NCI-H2227 (cell line): Measurements from ENCODE around the gene PALLD.

Source experiments
- DNase-seq: peaks from one replicate; lab custom pipeline; 2025; ENCODE audit not compliant: unreplicated experiment; lab: John Stamatoyannopoulos, UW

PALLD gene

DNA sequence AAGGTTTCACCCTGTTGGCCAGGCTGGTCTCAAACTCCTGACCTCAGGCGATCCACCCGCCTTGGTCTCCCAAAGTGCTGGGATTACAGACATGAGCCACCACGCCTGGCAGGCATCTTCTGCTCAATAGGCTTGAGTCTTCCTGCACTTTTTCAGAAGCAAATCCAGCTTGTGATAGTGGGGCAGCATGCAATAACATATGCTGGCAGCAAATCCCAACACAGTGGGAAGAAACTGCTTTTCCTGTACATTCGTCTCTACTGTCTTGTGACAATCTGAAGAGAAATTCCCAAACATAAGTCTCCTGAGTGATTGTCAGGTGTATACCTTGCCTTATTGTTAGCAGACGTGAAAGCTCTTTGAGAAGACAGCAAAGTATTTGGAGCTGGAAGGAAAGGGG is 145.7 kb downstream of the PALLD start:
- DNase-seq: no peak

- no peak for DNase-seq
Measured at GRCh38 chr4:168643111-168643795, 146.4 kb downstream of the PALLD start.

DNA sequence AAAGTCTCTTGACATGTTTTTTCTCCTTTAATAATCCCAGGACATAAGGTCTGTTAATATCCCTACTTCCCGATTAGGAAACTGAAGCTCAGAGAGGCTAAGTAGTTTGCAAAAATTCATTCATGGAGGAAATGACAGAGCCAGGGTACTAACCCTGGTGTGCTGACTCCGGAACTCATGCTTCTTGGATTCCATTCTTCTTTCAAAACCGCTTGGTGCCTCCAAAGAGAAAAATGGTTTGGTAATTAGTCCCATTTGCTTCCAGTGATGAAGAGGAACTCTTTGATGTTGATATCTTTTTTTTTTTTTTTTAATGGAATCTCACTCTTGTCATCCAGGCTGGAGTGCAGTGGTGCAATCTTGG is 146.9 kb downstream of the PALLD start:
- no peak for DNase-seq

DNA sequence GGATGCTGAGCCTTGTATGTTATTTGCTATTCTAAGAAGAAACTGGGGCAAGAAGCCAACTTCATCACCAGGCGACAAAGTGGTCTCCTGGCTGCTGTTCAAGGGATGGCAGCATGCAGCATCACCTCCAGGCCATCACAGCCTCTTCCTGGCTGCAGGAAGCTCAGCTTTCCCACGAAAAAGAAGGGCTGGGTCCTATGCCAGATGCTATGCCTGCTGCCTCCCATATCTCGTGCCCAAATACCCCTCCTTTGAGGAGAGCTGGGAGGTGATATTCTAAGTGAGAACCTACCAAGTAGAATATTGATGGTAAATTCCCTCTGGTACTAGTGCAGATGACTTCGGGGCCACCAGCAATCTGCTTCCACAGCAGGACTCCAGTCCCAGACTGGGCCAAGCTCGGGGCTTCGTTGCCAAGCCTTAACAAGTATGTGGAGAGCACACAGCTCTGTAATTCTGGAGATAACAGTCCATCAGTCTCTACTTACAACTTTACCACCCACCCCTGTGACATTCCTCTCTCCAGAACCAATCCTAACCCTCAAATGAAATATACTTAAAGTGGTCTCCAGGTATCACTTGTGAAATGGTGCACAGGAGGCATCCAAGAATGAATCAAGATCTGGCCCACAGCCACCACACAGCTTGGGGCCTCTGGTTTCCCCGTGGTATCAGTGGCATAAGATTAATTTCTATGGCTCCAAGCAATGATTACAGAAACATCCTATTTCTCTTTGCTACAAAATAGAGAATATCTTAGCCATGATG is 149.3 kb downstream of the PALLD start:
- DNase-seq: no peak

DNA sequence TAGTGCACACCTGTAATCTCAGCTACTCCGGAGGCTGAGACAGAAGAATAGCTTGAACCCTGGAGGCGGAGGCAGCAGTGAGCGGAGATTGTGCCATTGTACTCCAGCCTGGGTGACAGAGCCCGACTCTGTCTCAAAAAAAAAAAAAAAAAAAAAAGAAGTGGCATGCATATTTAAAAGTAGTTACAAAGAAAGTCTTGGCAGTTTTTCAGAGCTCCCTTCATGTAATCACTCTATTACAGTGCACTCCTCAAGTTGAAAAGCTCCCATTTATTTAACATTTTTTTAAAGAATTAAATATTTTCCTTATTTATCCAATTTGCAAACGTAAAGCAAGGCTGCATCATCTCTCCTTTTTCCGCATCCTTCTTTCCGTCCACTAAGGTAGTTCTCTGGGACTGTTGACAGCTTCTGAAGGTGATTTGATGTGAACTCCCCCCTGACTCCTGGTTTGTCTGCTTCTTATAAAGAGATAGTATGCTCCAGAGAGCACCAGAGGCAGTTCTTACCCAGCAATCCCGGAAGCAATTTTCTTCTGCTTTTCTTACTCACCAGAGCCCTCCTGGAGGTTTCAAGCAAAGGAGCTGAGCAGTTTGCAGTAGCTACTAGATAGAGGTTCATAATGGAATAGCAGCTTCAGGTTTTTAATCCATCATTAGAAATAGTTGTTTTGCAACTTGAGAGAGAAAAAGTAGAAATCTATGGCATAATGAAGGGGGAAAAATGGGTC is 151.0 kb downstream of the PALLD start:
- DNase-seq: peak; percentile 17

- no peak for DNase-seq
Measured at GRCh38 chr4:168648494-168648893, 151.6 kb downstream of the PALLD start.

- DNase-seq: no peak
Measured at GRCh38 chr4:168648929-168649328, 152.1 kb downstream of the PALLD start.

GRCh38 chr4:168651374-168651773 is 154.5 kb downstream of the PALLD start:
- DNase-seq: peak; percentile 10

- DNase-seq: peak; percentile 4
Measured at GRCh38 chr4:168651864-168652263, 155.0 kb downstream of the PALLD start.

GRCh38 chr4:168652755-168653154 is 155.9 kb downstream of the PALLD start:
- no peak for DNase-seq

- DNase-seq: no peak
Measured at GRCh38 chr4:168654104-168654847, 157.4 kb downstream of the PALLD start.

DNA sequence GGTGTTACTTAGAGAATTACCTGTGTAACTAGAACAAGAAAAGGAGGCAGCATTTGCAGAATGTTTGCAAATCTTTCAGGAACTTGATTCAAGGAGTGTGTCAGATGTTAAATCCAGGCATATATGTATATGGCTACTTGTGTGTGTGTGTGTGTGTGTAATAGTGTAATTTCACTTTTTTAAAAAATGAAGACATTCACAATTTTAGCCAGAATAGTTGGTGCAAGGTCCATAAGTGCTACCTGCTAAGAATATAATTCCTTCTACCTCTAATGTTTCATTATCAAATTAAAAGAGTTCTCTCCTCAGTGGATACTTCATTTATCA is 158.0 kb downstream of the PALLD start:
- no peak for DNase-seq

DNA sequence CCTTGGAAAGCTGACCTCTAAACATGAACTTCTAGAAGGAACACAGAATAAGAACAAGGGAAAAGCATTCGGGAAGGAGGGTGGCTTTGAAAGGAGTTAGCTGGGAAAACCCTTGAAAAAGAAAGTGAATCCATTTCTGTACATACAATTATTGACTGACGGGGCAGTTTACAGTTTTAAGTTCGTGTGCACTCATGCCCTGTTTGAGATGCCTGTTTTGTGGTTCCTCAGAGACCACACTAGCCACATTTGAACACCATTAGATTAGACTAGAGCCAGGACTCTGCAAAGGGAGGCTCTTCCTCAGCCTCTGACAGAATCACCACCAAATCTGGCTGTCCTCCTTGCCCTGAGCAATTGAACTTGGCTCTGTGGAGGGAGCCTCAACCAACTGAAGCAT is 158.3 kb downstream of the PALLD start:
- no peak for DNase-seq

DNA sequence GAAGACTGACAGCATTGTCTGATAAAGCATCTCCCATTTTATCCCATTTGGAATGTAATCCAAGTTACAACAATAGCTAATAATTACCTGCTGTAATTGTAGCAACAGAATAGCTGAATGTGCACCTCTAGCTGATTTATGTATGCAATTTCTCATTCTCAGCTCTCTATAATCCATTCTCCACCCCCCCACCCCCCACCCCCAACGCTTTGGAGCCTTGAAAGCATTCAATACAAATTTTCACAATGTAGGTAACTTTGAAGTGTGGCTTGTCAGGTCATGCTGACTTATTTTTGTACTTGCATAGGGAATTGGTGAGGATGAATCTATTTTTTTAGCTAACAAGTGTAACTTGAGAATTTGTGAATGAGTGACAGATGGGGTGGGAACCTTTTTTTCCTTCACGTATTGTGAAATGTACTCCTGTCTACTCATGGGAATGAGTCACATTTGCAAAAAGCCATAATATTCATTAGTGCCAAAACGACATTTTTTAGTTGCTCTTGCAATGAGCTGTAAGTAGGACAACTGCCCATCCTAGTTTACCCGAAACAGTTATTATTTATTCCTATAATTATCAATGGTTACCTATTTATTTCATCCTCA is 159.3 kb downstream of the PALLD start:
- no peak for DNase-seq

- DNase-seq: no peak
Measured at GRCh38 chr4:168656946-168657473, 160.2 kb downstream of the PALLD start.

DNA sequence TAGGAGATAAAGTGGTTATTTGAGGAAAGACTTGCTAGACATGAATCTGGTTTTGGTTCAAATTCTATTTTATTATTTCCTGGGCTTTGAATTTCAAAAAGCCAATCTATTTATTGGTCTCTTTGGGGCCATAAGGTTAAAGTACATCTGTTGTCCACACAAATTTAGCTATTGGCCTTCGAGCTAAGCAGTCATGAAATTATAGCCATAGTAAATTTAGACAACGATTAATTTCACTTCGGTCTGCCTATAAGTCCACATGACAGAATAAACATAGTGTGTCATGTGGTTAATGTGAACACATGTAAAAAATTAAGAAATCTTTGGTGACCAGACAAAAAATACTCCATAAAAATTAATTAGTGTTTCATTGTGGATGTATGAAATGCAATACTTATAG is 161.9 kb downstream of the PALLD start:
- DNase-seq: no peak

DNA sequence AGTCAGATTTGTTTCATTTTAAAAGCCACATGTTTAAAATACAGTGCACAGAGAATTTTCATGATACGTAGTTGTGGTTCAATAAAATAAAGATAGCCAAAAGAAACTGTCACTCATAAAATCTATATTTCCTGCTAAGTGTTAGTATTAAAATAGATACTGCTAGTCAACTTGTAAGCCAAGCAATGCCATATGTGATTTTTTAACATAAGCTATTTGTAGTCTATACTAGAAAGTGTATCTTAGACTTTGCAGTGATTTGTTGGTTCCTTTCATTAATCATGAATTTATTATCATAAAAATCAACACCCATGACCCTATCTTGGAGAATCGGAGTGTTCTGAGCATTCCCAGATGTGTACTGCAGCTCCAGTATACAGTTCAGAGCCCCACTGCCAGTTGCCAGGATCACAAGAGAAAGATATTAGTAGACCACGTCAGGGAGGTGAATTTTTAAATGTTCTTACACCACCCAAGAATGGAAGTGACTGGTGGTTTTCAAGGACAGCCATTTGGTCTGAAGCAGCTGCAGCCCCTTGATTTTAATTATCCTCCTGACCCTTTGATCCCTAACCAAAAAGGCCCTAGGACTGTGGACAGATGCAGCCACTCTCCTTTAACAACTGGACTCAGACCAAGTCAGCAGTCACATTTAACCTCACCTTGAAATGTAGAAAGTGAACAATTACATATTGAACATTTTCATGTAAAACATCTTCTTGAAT is 163.1 kb downstream of the PALLD start:
- no peak for DNase-seq

DNA sequence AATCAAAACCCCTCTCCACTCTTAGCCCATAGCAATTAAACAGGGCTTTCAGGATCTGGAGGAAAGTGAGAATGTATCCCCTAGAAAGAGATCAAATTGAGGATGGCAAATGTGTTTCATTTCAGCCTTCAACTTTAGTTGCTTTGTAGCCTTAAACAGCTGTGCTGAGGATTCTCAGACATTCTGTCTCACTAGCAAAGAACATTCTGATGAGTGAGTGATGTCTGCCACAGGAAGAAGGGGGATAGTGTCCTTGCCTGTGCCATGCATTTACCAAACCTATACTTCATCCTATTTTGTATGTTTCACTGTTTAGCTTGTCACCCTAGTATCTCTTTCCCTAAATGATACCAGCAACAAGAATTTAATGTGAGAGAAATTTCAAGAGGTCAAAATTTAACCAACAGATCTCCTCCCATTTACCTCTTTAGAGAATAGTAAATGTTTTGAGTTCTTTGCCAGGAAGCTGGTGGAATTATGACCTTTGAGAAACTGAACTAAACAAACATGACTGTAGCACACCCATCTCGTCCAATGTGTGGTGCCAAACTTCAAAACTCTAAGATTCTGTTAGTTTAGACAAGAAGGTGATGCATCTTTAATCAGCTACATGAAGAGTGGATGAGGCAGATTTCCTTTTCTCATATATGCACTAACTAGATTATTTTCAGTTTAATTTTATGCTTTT is 165.6 kb downstream of the PALLD start:
- no peak for DNase-seq

GRCh38 chr4:168664242-168664891 is 167.5 kb downstream of the PALLD start:
- no peak for DNase-seq
